LNCaP clone FGC (cell line): ENCODE measurements around the gene CFHR2.
"Not testable (repeated sequence)": the region's sequence is repeated elsewhere in the genome, so short reads cannot be mapped to it uniquely, and the experiment has no call there.

ENCODE experiments used
- DNase-seq: peaks from one replicate; pipeline ENCODE4 v3.0.0-alpha.2; 2011; ENCODE audit warnings: low read depth
- H3K4me3 ChIP-seq: 2 replicates; pipeline ENCODE4 v1.5.1; 2011; ENCODE audit warnings: mild to moderate bottlenecking, low read depth, low read length, control low read depth
- CTCF ChIP-seq: IDR thresholded peaks from 2 replicates; pipeline ENCODE4 v1.5.1; 2012; ENCODE audit warnings: mild to moderate bottlenecking; ENCODE audit not compliant: control insufficient read depth, insufficient read depth; ENCODE audit errors: extremely low read depth

Gene CFHR2

GRCh38 chr1:196943568-196943967 is at the start of gene CFHR2:
Gene CFHR2, plus strand, starts transcription at chr1:196943738. Its CDS starts 143 bp downstream, at chr1:196943881.
- H3K4me3 ChIP-seq, DNase-seq: not testable (repeated sequence)

GRCh38 chr1:196896355-196896754 is 47.2 kb upstream of the CFHR2 start:
- TF ChIP-seq CTCF: no peak
- H3K4me3 ChIP-seq: no peak overlapping the region
- DNase-seq: no peak

- no peak for TF ChIP-seq CTCF
- no peak overlapping the region for H3K4me3 ChIP-seq
- no peak for DNase-seq
These were observed 46.2 kb upstream of the CFHR2 start for GRCh38 chr1:196897158-196897828.

DNA sequence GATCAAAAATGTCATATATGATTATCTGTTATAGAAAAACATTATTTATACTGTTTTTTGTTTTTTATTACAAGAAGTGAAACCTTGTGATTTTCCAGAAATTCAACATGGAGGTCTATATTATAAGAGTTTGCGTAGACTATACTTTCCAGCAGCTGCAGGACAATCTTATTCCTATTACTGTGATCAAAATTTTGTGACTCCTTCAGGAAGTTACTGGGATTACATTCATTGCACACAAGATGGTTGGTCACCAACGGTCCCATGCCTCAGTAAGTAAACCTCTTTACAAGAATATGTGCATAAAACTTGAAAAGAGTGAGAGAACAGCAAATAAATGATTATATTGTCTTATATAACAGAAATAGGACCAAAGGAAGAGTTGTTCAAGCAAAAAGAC is 41.2 kb upstream of the CFHR2 start:
- TF ChIP-seq CTCF: no peak
- H3K4me3 ChIP-seq: no peak overlapping the region
- DNase-seq: no peak

DNA sequence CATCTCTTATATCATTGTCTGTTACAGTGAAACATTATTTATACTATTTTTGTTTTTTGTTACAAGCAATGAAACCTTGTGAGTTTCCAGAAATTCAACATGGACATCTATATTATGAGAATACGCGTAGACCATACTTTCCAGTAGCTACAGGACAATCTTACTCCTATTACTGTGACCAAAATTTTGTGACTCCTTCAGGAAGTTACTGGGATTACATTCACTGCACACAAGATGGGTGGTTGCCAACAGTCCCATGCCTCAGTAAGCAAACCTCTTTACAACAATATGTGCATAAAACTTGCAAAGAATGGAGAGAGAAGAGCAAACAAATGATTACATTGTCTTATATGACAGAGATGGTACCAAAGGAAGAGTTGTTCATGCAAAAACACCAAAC is 33.3 kb upstream of the CFHR2 start:
- no peak for TF ChIP-seq CTCF
- peak; percentile 49 for DNase-seq
- H3K4me3 ChIP-seq: no peak overlapping the region

GRCh38 chr1:196912283-196912682 is 31.3 kb upstream of the CFHR2 start:
- H3K4me3 ChIP-seq, DNase-seq: not testable (repeated sequence)

DNA sequence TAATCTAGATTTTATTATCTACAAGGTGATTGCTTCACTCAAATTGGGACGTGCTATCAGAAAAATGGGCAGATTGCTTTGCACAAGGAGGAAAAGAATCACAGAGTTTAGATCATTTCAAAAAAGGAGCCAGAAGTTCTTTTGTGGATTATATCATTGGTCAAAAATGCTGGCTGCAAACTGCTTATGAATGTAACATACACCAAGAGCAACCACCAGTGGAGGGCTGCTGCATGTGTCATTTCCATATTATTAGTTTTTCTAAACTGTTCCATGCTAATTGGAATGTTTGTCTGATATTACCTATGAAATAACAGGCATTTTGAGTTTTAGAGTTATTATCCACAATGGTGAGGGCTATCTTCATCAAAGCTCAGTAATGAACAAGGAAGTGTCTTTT is 16.7 kb upstream of the CFHR2 start:
- DNase-seq, H3K4me3 ChIP-seq: not testable (repeated sequence)

DNA sequence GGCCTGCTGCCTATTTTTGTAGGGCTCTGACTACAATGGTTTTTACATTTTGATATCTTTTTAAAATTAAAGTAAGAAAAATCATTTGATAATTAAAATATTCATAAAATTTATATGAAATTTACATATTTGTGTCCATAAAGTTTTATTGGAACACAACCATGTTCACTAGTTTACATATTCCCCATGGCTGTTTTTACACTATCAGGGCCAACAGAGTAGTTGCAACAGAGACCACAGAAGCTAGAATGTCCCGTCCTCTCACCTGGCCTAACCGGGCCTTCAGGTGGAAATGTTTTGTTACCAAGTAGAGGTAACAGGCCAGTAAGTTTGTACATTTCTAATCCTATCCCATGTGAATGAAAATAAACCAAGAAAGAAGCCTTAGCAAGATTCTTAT is 10.7 kb upstream of the CFHR2 start:
- not testable (repeated sequence) for DNase-seq, H3K4me3 ChIP-seq

- H3K4me3 ChIP-seq: peak overlapping the region; percentile 1; the same call in 1 of the 2 replicates
- no peak for DNase-seq
- TF ChIP-seq CTCF: peak; percentile 24; the same call in 1 of the 2 replicates
These were observed 9.9 kb upstream of the CFHR2 start for GRCh38 chr1:196933531-196934189.

DNA sequence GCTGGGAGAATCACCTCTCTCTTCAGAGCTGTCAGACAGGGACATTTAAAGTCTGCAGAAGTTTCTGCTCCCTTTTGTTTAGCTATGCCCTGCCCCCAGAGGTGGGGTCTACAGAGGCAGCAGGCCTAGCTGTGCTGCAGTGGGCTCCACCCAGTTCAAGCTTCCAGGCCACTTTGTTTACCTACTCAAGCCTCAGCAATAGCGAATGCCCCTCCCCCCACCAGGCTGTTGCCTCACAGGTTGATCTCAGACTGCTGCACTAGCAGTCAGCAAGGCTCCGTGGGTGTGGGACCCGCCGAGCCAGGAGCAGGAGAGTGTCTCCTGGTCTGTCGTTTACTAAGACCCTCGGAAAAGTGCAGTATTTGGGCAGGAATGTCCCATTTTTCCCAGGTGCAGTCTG is 2.1 kb upstream of the CFHR2 start:
- not testable (repeated sequence) for DNase-seq, H3K4me3 ChIP-seq
